Umbilical cord (tissue), 2 donors: ENCODE results near the gene SLC1A2. TPM values are rescaled to one million over a fixed set of nuclear protein-coding genes. Genes with fewer than 3 reads are reported as not detected.

Source experiments
- DNase-seq: peaks from one replicate; pipeline ENCODE4 v3.0.0-alpha.2; 2015; ENCODE audit warnings: low spot score
- total RNA-seq: library from RNA; depleted of rRNA; stranded (reverse); fragments of >200 nt; gene quantifications from one replicate; pipeline ENCODE4 v1.2.3, GENCODE V29; 2014; ENCODE audit warnings: low replicate concordance; ENCODE audit not compliant: insufficient read depth

Gene SLC1A2
- total RNA-seq, 1 donor from 2014 or later: 12.0 TPM

GRCh38 chr11:35377262-35377661 is 42.1 kb downstream of the SLC1A2 start:
- no peak for DNase-seq

GRCh38 chr11:35376613-35377012 is 42.7 kb downstream of the SLC1A2 start:
- DNase-seq: no peak

GRCh38 chr11:35376118-35376510 is 43.2 kb downstream of the SLC1A2 start:
- DNase-seq: no peak

DNA sequence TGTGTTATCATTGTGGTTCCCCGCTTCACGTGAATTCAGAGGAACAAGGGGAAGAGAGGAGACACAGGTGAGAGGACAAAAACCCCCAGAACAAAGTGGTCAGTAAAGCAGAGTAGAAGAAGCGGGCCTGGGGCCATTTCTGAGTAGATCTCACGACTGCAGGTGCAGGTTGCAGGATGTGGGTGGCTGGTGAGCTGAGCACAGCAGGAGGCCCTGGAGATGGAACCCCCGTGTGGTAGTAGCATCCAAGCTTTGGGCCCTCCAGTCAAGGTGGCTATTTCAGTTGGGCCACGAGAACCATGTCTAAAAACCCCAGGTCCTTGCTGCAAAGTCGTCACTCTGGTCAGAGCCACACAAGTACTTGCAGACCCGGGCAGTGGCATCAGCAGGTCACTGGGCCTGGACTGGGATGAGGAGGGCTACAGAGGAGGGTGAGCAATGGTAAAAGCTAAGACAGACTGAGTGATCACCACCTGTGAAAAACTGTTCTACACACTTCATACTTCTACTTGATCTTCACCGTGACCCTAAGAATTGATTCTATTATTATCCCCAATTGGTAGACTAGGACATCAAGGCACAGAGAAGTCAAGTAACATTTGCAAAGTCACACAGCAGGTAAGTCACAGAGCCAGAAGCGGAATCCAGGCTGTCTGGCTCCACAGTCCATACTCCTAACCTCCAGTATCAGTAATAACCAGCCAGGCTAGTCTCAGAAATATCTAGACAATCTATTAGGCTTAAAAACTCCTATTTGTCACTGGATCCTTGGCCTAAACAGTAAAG is 43.8 kb downstream of the SLC1A2 start:
- no peak for DNase-seq

GRCh38 chr11:35373284-35373933 is 45.9 kb downstream of the SLC1A2 start:
- no peak for DNase-seq

GRCh38 chr11:35372565-35373283 is 46.6 kb downstream of the SLC1A2 start:
- DNase-seq: no peak

- DNase-seq: peak; percentile 71
Observed at GRCh38 chr11:35367491-35367890, 51.9 kb downstream of the SLC1A2 start.

DNA sequence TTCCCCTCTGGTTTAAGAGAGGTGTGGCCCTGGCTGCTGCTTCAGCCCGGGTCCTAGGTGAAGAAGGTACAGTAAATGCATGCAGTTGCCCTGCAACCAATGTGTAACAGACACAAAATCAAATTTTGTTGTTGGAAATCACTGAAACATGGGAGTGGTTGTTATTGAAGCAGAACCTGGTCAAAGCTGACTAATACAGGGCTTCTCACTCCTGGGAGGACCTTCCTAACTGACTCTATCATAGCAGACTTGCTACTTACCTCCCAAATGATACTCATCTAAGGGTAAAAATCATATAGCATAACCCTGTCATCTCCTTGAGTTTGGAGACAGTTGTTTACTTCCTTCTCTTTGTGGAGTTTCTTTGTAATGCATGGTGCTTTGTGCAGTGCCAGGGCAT is 52.6 kb downstream of the SLC1A2 start:
- DNase-seq: no peak

DNA sequence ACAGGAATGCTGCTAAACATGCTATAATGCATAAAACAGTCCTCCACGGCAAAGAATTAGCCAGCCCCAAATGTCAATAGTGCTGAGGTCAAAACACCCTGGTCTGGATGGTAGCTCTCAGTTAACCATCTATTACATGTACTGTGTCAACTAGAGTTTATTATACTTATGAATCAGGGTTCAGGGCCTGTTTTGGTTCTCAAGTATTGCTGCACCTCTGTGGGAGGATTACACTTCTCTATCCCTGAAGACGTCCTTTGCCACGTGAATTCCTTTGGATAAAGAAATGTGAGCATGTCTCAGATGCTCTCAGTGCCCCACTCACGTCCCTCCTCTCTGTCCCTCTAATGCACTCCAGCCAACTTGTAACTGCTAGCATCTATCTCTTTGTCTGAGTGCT is 53.4 kb downstream of the SLC1A2 start:
- DNase-seq: no peak

DNA sequence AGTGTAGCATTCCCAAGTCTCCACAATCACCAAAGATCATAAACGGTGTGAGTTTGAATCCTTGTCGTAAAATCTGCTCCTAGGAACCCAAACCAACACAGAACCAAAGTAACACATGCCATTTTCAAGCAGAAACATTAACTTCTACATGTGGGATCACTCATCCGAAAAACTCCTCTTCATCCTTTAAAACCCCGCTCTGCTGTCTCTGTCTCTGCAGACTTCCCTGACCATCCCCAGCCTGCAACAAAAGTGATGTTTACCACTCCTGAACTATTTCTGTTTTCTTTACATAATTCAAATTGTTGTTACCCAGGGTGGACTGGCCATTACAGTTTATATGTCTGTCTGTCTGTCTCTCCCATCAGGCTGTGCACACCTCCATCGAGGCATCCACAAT is 54.0 kb downstream of the SLC1A2 start:
- DNase-seq: no peak

DNA sequence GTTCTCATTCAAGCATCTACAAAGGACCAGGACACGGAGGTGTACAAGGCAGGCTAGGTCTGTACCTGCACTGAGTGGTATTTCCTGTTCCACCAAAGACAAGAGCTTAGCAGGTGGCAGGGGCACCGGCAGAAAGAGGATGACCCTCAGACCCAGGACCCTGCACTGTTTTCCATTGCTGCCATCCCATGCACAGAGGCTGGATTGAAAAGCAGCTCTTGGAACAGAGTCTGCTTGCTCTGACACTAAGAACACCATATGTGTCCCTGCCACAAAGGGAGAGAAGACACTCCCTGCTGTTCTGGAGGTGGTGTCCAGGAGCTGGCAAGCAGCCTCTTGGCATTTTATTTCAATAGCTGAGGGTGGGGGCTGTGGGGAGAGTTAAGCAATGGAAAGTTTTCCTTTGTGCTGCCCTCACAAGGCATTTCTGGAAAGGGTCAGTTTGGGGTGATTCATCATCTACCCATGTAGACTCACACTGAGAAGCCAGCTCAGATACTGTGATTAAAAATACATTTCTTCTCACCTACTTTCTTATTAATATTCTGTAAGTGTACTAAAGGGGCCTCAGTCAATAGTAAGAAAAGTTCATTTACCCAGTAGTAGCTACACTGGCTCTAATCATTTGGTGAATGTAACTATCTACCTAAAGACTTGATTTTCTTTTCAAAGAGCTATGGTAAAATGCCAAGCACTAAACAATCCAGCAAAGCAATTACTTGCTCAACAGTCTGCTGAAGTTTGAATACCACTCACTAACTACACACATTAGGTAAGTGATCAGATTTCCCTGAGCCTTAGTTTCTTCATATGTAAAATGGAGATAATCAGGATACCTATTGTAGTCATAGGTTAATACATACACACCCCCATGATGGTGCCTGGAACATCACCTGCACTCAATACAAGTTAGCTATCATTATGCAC is 55.2 kb downstream of the SLC1A2 start:
- DNase-seq: peak; percentile 75

DNA sequence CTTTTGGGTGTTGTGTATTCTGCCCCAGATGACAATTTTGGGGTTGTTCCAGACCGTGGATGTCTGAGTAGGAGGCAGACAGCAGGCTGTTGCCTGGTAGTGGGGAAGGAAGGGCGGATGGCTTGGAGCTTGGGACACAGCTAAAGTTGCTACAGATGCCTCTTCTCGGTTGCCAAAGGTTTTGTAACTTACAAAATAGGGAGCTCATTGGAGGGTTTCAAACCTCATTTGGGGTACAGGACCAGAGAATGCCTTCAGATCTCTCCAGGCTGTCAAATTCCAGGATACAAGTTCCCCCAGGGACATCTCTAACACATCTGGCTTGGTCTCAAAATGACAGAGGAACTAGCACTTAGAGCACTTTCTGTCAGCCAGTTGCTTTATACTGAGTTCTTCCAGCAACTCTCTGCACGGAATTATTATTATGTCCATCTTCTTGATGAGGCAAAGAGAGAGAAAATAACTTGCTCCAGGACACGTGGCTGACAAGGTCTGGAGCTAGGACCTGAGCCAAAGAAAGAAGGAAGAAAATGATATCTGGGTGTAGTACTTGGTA is 56.0 kb downstream of the SLC1A2 start:
- DNase-seq: no peak

GRCh38 chr11:35362521-35362980 is 56.8 kb downstream of the SLC1A2 start:
- DNase-seq: no peak

- DNase-seq: no peak
Observed at GRCh38 chr11:35360055-35360530, 59.3 kb downstream of the SLC1A2 start.

- no peak for DNase-seq
Observed at GRCh38 chr11:35359321-35360054, 59.9 kb downstream of the SLC1A2 start.

DNA sequence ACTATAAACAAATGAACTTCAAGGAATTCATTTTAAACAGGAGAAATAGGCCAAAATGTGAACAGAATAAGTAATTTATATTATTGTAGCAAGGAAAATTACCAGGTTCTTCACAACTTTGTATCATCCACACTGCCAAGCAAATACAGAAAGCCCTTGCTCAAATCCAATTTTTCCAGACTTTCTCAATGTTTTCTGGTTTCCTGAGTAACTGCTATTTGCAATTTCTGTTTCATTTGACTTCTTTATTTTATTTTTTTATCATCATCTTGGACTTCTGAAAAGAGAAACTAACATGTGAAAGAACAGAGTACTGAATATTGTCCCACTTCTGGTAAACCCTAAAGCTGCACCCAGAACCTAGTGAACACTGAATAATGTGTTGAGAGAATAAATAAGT is 61.0 kb downstream of the SLC1A2 start:
- DNase-seq: no peak

- no peak for DNase-seq
Observed at GRCh38 chr11:35357923-35358322, 61.4 kb downstream of the SLC1A2 start.

DNA sequence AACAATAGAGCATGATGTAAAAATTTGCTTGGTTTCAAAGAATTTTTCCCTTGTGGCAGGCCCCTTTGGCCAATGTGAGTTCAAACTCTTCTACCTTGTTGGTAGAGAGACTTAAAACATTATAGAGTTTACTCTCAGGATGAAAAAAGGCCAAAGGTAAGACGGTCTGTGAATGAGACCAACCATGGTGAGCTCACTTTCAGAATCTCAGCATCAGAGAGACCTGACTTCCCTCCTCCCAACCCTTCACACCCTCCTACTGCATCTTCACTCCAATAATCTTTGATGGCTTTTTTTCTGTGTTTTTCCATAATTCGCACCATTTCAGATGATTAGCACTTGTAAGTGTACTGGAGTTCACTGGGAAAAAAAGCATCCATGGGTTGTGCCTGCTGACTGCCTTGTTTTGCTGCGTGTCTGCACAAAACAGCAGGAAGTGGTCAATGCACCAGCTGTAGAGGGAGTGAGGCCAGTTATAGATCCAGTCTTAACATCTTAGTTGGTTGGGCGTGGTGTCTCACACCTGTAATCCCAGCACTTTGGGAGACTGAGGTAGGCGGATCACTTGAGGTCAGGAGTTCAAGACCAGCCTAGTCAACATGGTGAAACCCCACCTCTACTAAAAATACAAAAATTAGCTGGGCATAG is 64.1 kb downstream of the SLC1A2 start:
- DNase-seq: no peak

GRCh38 chr11:35354644-35355043 is 64.7 kb downstream of the SLC1A2 start:
- no peak for DNase-seq
